Measurements from ENCODE around the gene MTMR11.
"Not testable (repeated sequence)": the region's sequence is repeated elsewhere in the genome, so short reads cannot be mapped to it uniquely, and the experiment has no call there.

- TF ChIP-seq CTCF (conservative IDR thresholded peaks at IDR 0.05 in 1 of 2, IDR thresholded peaks at IDR 0.05 in 1 of 2; ENCODE audit: low read depth in 1 of 2, low read length in 2 of 2); EZH2 (IDR thresholded peaks at IDR 0.05; ENCODE audit: low read length, missing control alignments): not testable (repeated sequence)
Observed at GRCh38 chr1:149957548-149957947, 20.9 kb upstream of the MTMR11 start.
